Measurements from ENCODE around the gene PLIN4. TPM values are rescaled to one million over a fixed set of nuclear protein-coding genes. Genes with fewer than 3 reads are reported as not detected.

Gene PLIN4
- total and polyA plus RNA-seq, 9 of the 15 experiments (the other 6 are each of a cell fraction or from before 2014, with no cell fraction given), result 0.04 to 0.16 (median 0.07) TPM; not detected in 3

DNA sequence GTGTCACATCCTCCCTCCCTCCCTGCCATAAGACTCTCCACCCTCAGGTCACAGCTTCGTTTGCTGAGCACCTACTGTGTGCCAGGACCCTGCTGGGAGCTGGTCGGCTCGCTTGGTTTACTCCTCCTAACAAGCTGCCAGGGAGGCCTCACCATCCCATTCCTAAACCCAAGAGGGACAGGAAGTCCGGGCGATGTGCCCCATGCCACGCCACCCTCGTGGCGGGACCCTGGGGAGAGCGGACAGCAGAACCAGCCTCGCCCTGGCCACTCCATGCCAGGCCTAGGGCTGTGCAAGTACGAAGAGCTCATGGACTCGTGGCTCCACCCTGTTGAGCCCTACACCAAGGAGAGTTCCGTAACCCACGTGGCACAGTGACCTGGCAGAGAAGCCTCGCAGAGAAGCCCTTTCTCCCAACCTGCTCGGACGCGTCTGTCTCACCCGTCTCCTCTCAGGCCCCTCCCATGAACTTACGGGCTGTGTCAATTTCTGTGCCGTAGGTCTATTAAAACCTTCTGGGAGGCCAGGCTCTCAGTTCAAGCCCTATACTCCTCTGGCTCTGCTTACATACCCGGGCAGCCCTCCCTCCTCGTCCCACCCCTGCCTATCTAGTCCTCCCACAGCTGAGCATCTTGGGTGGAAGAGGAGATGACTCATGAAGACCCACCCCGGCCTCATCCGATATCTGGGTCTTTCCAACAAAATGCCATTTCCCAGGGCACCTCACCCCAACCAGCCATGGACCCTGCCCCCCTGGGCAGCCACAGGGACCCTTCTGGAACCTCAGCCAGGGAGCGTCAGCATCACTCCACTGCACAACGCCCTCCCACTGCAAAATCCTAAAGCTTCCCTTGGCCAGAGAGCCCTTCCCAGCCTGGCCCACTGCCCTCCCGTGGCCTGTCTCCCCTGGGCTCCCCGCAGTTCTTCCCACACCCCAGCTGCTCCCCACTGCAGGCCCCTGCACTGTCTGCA, 63.3 kb downstream of the PLIN4 start (continued):
- TF ChIP-seq MAFG (tag; conservative IDR thresholded peaks at IDR 0.05), result 0 out of 2 replicates have a peak, but pooled peaks have one; percentile 5
- peak; percentile 45; the same call in 1 of the 2 replicates for TF ChIP-seq POLR2AphosphoS5 (IDR thresholded peaks at IDR 0.05; ENCODE audit: control insufficient read depth, insufficient read depth, low read depth, low read length)
- TF ChIP-seq ARID1B (IDR thresholded peaks at IDR 0.05), result peak; percentile 86
- peak; percentile 87; the same call in 1 of the 2 replicates for TF ChIP-seq SMARCE1 (IDR thresholded peaks at IDR 0.05)
- TF ChIP-seq RFX5 (IDR thresholded peaks at IDR 0.05; ENCODE audit: low read depth, low read length), result no peak
- TF ChIP-seq KLF1 (tag; IDR thresholded peaks at IDR 0.05), result 0 out of 2 replicates have a peak, but pooled peaks have one; percentile 22
- no peak for TF ChIP-seq SMAD1 (IDR thresholded peaks at IDR 0.05; ENCODE audit: low read depth, low read length, partially characterized antibody)
- peak; percentile 81 for TF ChIP-seq SMARCA4 (IDR thresholded peaks at IDR 0.05)
- TF ChIP-seq SUPT5H (IDR thresholded peaks at IDR 0.05), result 0 out of 2 replicates have a peak, but pooled peaks have one; percentile 13
- TF ChIP-seq HDAC1 (IDR thresholded peaks at IDR 0.05), result peak in 1 of 2 experiments; percentile 38; a peak in 1 of 4 replicates
- peak; percentile 63; the same call in 1 of the 2 replicates for TF ChIP-seq NFE2 (IDR thresholded peaks at IDR 0.05; ENCODE audit: low read depth)
- peak in 1 of 2 experiments; percentile 19; a peak in 1 of 4 replicates for TF ChIP-seq KDM1A (IDR thresholded peaks at IDR 0.05)
- no peak for TF ChIP-seq PHF21A (IDR thresholded peaks at IDR 0.05; ENCODE audit: borderline replicate concordance, low read depth)
- TF ChIP-seq CTBP1 (IDR thresholded peaks at IDR 0.05; ENCODE audit: borderline replicate concordance), result peak; percentile 31; the same call in 1 of the 2 replicates
- TF ChIP-seq RBFOX2 (IDR thresholded peaks at IDR 0.05; ENCODE audit: low read depth, low read length), result peak; percentile 54
- TF ChIP-seq, protein P1, sequence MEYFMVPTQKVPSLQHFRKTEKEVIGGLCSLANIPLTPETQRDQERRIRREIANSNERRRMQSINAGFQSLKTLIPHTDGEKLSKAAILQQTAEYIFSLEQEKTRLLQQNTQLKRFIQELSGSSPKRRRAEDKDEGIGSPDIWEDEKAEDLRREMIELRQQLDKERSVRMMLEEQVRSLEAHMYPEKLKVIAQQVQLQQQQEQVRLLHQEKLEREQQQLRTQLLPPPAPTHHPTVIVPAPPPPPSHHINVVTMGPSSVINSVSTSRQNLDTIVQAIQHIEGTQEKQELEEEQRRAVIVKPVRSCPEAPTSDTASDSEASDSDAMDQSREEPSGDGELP (CRISPR knock-in tag; IDR thresholded peaks at IDR 0.05; ENCODE audit: borderline replicate concordance), result peak; percentile 91
- TF ChIP-seq, protein P2, sequence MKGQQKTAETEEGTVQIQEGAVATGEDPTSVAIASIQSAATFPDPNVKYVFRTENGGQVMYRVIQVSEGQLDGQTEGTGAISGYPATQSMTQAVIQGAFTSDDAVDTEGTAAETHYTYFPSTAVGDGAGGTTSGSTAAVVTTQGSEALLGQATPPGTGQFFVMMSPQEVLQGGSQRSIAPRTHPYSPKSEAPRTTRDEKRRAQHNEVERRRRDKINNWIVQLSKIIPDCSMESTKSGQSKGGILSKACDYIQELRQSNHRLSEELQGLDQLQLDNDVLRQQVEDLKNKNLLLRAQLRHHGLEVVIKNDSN (CRISPR knock-in tag; IDR thresholded peaks at IDR 0.05), result 0 out of 2 replicates have a peak, but pooled peaks have one; percentile 5
- TF ChIP-seq, protein P3, sequence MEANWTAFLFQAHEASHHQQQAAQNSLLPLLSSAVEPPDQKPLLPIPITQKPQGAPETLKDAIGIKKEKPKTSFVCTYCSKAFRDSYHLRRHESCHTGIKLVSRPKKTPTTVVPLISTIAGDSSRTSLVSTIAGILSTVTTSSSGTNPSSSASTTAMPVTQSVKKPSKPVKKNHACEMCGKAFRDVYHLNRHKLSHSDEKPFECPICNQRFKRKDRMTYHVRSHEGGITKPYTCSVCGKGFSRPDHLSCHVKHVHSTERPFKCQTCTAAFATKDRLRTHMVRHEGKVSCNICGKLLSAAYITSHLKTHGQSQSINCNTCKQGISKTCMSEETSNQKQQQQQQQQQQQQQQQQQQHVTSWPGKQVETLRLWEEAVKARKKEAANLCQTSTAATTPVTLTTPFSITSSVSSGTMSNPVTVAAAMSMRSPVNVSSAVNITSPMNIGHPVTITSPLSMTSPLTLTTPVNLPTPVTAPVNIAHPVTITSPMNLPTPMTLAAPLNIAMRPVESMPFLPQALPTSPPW (CRISPR knock-in tag; IDR thresholded peaks at IDR 0.05), result peak; percentile 93
- TF ChIP-seq ZBTB8A (IDR thresholded peaks at IDR 0.05; ENCODE audit: partially characterized antibody), result no peak
- TF ChIP-seq, protein P4, sequence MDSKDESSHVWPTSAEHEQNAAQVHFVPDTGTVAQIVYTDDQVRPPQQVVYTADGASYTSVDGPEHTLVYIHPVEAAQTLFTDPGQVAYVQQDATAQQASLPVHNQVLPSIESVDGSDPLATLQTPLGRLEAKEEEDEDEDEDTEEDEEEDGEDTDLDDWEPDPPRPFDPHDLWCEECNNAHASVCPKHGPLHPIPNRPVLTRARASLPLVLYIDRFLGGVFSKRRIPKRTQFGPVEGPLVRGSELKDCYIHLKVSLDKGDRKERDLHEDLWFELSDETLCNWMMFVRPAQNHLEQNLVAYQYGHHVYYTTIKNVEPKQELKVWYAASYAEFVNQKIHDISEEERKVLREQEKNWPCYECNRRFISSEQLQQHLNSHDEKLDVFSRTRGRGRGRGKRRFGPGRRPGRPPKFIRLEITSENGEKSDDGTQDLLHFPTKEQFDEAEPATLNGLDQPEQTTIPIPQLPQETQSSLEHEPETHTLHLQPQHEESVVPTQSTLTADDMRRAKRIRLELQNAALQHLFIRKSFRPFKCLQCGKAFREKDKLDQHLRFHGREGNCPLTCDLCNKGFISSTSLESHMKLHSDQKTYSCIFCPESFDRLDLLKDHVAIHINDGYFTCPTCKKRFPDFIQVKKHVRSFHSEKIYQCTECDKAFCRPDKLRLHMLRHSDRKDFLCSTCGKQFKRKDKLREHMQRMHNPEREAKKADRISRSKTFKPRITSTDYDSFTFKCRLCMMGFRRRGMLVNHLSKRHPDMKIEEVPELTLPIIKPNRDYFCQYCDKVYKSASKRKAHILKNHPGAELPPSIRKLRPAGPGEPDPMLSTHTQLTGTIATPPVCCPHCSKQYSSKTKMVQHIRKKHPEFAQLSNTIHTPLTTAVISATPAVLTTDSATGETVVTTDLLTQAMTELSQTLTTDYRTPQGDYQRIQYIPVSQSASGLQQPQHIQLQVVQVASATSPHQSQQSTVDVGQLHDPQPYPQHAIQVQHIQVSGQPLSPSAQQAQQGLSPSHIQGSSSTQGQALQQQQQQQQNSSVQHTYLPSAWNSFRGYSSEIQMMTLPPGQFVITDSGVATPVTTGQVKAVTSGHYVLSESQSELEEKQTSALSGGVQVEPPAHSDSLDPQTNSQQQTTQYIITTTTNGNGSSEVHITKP (IDR thresholded peaks at IDR 0.05; ENCODE audit: partially characterized antibody), result peak; percentile 79
- peak; percentile 24; the same call in 1 of the 2 replicates for TF ChIP-seq MTA2 (IDR thresholded peaks at IDR 0.05; ENCODE audit: low read depth)

All from K562 (cell line).